KMS-11 (cell line): Measurements from ENCODE around the gene C16orf95.

ENCODE experiments used
- H2AFZ ChIP-seq: fragments of 200-600 bp; sonication (generic); 2 replicates; pipeline ENCODE4 v1.6.1; 2016; ENCODE audit warnings: antibody characterized with exemption, mixed run types, low read depth
- H3K27ac ChIP-seq: fragments of 200-600 bp; sonication (generic); 2 replicates; pipeline ENCODE4 v1.6.1; 2016; ENCODE audit warnings: mild to moderate bottlenecking, mixed run types
- H3K27me3 ChIP-seq: fragments of 200-600 bp; sonication (generic); 2 replicates; pipeline ENCODE4 v1.6.1; 2017; ENCODE audit warnings: mild to moderate bottlenecking, low read depth, mixed run types, moderate library complexity; ENCODE audit not compliant: insufficient read depth
- H3K36me3 ChIP-seq: fragments of 200-600 bp; sonication (generic); 2 replicates; pipeline ENCODE4 v1.6.1; 2017; ENCODE audit warnings: mild to moderate bottlenecking, mixed run types; ENCODE audit not compliant: insufficient read depth
- H3K4me1 ChIP-seq: fragments of 200-600 bp; sonication (generic); 2 replicates; pipeline ENCODE4 v1.6.1; 2016; ENCODE audit warnings: mild to moderate bottlenecking, low read depth, mixed run types; ENCODE audit not compliant: poor library complexity, severe bottlenecking
- H3K4me2 ChIP-seq: fragments of 200-600 bp; sonication (generic); 2 replicates; pipeline ENCODE4 v1.7.0; 2016; ENCODE audit warnings: mild to moderate bottlenecking, mixed run types
- H3K4me3 ChIP-seq: fragments of 200-600 bp; sonication (generic); IDR thresholded peaks from 2 replicates; pipeline ENCODE4 v1.6.1; 2017; ENCODE audit warnings: low read depth, low read length, mixed read lengths; ENCODE audit not compliant: insufficient read depth
- H3K79me2 ChIP-seq: fragments of 200-600 bp; sonication (generic); 2 replicates; pipeline ENCODE4 v1.6.1; 2016; ENCODE audit warnings: low read depth, mixed run types; ENCODE audit not compliant: insufficient read depth
- H3K9ac ChIP-seq: fragments of 200-600 bp; sonication (generic); 2 replicates; pipeline ENCODE4 v1.6.1; 2016; ENCODE audit warnings: mild to moderate bottlenecking, mixed run types
- H4K20me1 ChIP-seq: fragments of 200-600 bp; sonication (generic); 2 replicates; pipeline ENCODE4 v1.6.1; 2016; ENCODE audit warnings: mild to moderate bottlenecking, mixed run types; ENCODE audit not compliant: insufficient read depth
- CTCF ChIP-seq: fragments of 200-600 bp; sonication (generic); conservative IDR thresholded peaks from 2 replicates; pipeline ENCODE4 v1.6.1; 2017; ENCODE audit warnings: low read depth, mild to moderate bottlenecking, antibody characterized with exemption, low read length, moderate library complexity, mixed read lengths

The C16orf95 gene

GRCh38 chr16:87316923-87317749, at the start of gene C16orf95:
C16orf95 (minus strand) TSS chr16:87317392; CDS start chr16:87317242, 150 bp downstream.
- peak within 1 kb of the TSS; percentile 84 for H3K4me2 ChIP-seq
- no peaks in the 10 kb centered on the region for H3K27me3 ChIP-seq
- H3K36me3 ChIP-seq: no peaks in the 10 kb centered on the region
- H3K9ac ChIP-seq: peak within 1 kb of the TSS; percentile 93
- no peak within 1 kb of the TSS for H3K4me3 ChIP-seq
- peak; percentile 40; the same call in 1 of the 2 replicates for TF ChIP-seq CTCF
- H3K27ac ChIP-seq: peak within 1 kb of the TSS; percentile 84
- peak within 1 kb of the TSS; percentile 96 for H2AFZ ChIP-seq
- peaks cover 18% of the 10 kb centered on the region for H3K79me2 ChIP-seq
- no peaks in the 10 kb centered on the region for H4K20me1 ChIP-seq
- peaks cover 14% of the 10 kb centered on the region for H3K4me1 ChIP-seq

- H3K27ac ChIP-seq: no peak overlapping the region
- no peaks in the 10 kb centered on the region; the same call in 1 of the 2 replicates for H3K36me3 ChIP-seq
- no peak overlapping the region for H3K4me3 ChIP-seq
- H3K9ac ChIP-seq: no peak overlapping the region
- H2AFZ ChIP-seq: no peak overlapping the region
- no peaks in the 10 kb centered on the region for H3K4me1 ChIP-seq
- H3K27me3 ChIP-seq: no peaks in the 10 kb centered on the region
- H4K20me1 ChIP-seq: no peaks in the 10 kb centered on the region
- TF ChIP-seq CTCF: no peak
- H3K4me2 ChIP-seq: no peak overlapping the region
- H3K79me2 ChIP-seq: peaks cover 73% of the 10 kb centered on the region
Measured at GRCh38 chr16:87366930-87367329, 49.7 kb upstream of the C16orf95 start.

- Histone ChIP-seq H4K20me1 (no peaks in the 10 kb centered on the region), H3K9ac (no peak overlapping the region), H3K27me3 (no peaks in the 10 kb centered on the region), H3K27ac (no peak overlapping the region), H3K4me1 (no peaks in the 10 kb centered on the region), H2AFZ (no peak overlapping the region), H3K4me2 (no peak overlapping the region), H3K36me3 (no peaks in the 10 kb centered on the region; the same call in 1 of the 2 replicates), H3K79me2 (peaks cover 67% of the 10 kb centered on the region), H3K4me3 (no peak overlapping the region)
- TF ChIP-seq CTCF: no peak
Measured at GRCh38 chr16:87366288-87366687, 49.1 kb upstream of the C16orf95 start.

- H3K4me2 ChIP-seq: no peak overlapping the region
- H4K20me1 ChIP-seq: no peaks in the 10 kb centered on the region
- H3K79me2 ChIP-seq: peaks cover 56% of the 10 kb centered on the region
- no peak overlapping the region for H3K27ac ChIP-seq
- no peak overlapping the region for H3K4me3 ChIP-seq
- H2AFZ ChIP-seq: no peak overlapping the region
- H3K27me3 ChIP-seq: no peaks in the 10 kb centered on the region
- H3K9ac ChIP-seq: no peak overlapping the region
- no peaks in the 10 kb centered on the region for H3K4me1 ChIP-seq
- TF ChIP-seq CTCF: no peak
- no peaks in the 10 kb centered on the region; the same call in 1 of the 2 replicates for H3K36me3 ChIP-seq
Measured at GRCh38 chr16:87365021-87365713, 48.0 kb upstream of the C16orf95 start.
